Left ventricle myocardium inferior (tissue), 1 donor: ENCODE results near the gene LAD1. TPM values are rescaled to one million over a fixed set of nuclear protein-coding genes. Genes with fewer than 3 reads are reported as not detected.

Source experiments
- DNase-seq: peaks from one replicate; pipeline ENCODE4 v3.0.0-alpha.2; 2020
- H3K27ac ChIP-seq: fragments of 200-600 bp; replicated peaks from 2 replicates; pipeline ENCODE4 v1.8.0; 2021
- H3K27me3 ChIP-seq: fragments of 200-600 bp; 2 replicates; pipeline ENCODE4 v1.8.0; 2021; ENCODE audit warnings: low read depth
- H3K36me3 ChIP-seq: fragments of 200-600 bp; 2 replicates; pipeline ENCODE4 v1.8.0; 2021
- H3K4me1 ChIP-seq: fragments of 200-600 bp; 2 replicates; pipeline ENCODE4 v1.8.0; 2021
- H3K4me3 ChIP-seq: fragments of 200-600 bp; 2 replicates; pipeline ENCODE4 v1.8.0; 2021; ENCODE audit warnings: mild to moderate bottlenecking, moderate library complexity
- H3K9me3 ChIP-seq: fragments of 200-600 bp; replicated peaks from 2 replicates; pipeline ENCODE4 v1.8.0; 2021
- CTCF ChIP-seq: fragments of 200-600 bp; IDR thresholded peaks from 2 replicates; pipeline ENCODE4 v1.8.0; 2021; ENCODE audit warnings: antibody characterized with exemption, mild to moderate bottlenecking, borderline replicate concordance
- intact Hi-C: fragments of 100-400 bp; cut with micrococcal nuclease; formaldehyde crosslinking; loops from one replicate; pipeline ENCODE4 v1.11.0; 2022
- total RNA-seq: library from RNA; stranded (reverse); fragmentation: NEBNext Ultra II Directional; extraction: Animal tissue kit (Norgen Biotek cat#: 25700); gene quantifications from one replicate; pipeline ENCODE4 v1.2.1, GENCODE V29; 2021
- donor health status: DM: no; HTN: yes; CAD: no; lungs with severe emphysema.

Gene LAD1
- total RNA-seq, 1 donor from 2014 or later = 2.0 TPM

DNA sequence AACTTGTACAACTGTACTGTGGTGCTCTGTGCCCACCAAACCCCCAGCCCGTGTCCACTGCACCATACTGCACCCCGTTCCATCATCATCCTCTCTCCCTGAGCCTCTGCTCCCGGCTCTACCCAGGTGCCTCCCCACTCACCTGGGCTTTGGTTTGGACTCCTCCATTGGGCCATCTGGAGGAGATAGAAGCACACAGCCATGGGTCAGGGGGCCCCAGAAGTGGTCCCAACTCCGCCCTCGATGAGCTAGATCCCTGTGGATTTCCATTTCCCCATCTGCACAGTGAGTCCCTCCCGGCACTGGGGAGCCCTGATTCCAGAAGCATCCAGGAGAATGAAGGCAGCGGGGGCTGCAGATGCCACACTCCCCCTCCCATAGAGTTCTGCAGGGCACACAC, 32.4 kb downstream of the LAD1 start:
- Histone ChIP-seq H3K9me3 (no peaks in the 10 kb centered on the region), H3K4me1 (peaks cover 47% of the 10 kb centered on the region), H3K27ac (peak overlapping the region; percentile 97), H3K4me3 (no peak overlapping the region), H3K36me3 (peaks cover 89% of the 10 kb centered on the region), H3K27me3 (no peaks in the 10 kb centered on the region)
- no peak for DNase-seq
- intact Hi-C loops = no loop called here
- TF ChIP-seq CTCF = no peak

GRCh38 chr1:201365251-201365650, 33.9 kb downstream of the LAD1 start:
- Histone ChIP-seq H3K9me3 (no peaks in the 10 kb centered on the region), H3K4me3 (no peak overlapping the region), H3K27ac (peak overlapping the region; percentile 60), H3K27me3 (no peaks in the 10 kb centered on the region), H3K36me3 (peaks cover 89% of the 10 kb centered on the region), H3K4me1 (peaks cover 43% of the 10 kb centered on the region)
- intact Hi-C loops = no loop called here
- peak; percentile 15 for DNase-seq
- no peak for TF ChIP-seq CTCF

- peak; percentile 9 for DNase-seq
- intact Hi-C loops = loop anchor here (5.0 kb wide), 1 partner anchor 107 kb away; no protein-coding TSS in a partner anchor
- H3K4me1 ChIP-seq = peaks cover 39% of the 10 kb centered on the region
- TF ChIP-seq CTCF = no peak
- no peak overlapping the region for H3K4me3 ChIP-seq
- H3K27me3 ChIP-seq = no peaks in the 10 kb centered on the region
- H3K9me3 ChIP-seq = no peaks in the 10 kb centered on the region
- peak overlapping the region; percentile 60 for H3K27ac ChIP-seq
- peaks cover 89% of the 10 kb centered on the region for H3K36me3 ChIP-seq
These were observed 34.4 kb downstream of the LAD1 start for GRCh38 chr1:201364808-201365105.

GRCh38 chr1:201363467-201363866, 35.7 kb downstream of the LAD1 start:
- TF ChIP-seq CTCF = no peak
- Histone ChIP-seq H3K9me3 (no peaks in the 10 kb centered on the region), H3K27ac (peak overlapping the region; percentile 60), H3K4me1 (peaks cover 30% of the 10 kb centered on the region), H3K27me3 (no peaks in the 10 kb centered on the region), H3K36me3 (peaks cover 85% of the 10 kb centered on the region), H3K4me3 (no peak overlapping the region)
- peak; percentile 7 for DNase-seq
- intact Hi-C loops = loop anchor here (5.0 kb wide), 1 partner anchor 106 kb away; no protein-coding TSS in a partner anchor

DNA sequence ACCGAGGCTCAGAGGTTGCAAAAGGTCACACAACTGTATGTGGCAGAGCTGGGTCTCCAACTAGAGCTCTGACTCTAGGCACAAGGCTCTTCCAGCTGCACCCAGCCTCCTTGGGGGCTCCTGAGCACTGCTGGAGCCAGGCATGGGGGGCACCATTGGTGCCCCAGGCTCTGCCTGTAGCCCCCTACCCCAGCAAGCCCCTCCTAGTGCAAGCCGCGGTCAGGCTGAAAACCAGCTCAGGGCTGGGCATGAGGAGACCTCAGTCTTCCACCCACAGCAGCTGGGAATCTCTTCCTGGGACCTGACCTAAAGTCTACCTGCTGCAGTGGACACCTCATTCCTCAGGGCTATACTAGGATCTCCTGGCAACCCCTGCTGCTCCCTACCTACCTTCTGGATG, 36.2 kb downstream of the LAD1 start:
- no peak for TF ChIP-seq CTCF
- Histone ChIP-seq H3K27me3 (no peaks in the 10 kb centered on the region), H3K27ac (peak overlapping the region; percentile 60), H3K36me3 (peaks cover 84% of the 10 kb centered on the region), H3K4me1 (peaks cover 30% of the 10 kb centered on the region), H3K9me3 (no peaks in the 10 kb centered on the region), H3K4me3 (no peak overlapping the region)
- intact Hi-C loops = loop anchor here (5.0 kb wide), 1 partner anchor 106 kb away; no protein-coding TSS in a partner anchor
- peak; percentile 11 for DNase-seq
